MCF 10A (cell line): Measurements from ENCODE around the gene RERG. TPM values are rescaled to one million over a fixed set of nuclear protein-coding genes. Genes with fewer than 3 reads are reported as not detected.

Experiments used
- BruUV-seq: library from RNA; stranded (reverse); fragments of 400-500 nt; replicated peaks from 2 replicates; lab custom pipeline; 2021; lab: Mats Ljungman, UMichigan
- CTCF ChIA-PET: fragments of 300-600 bp; sonication (Branson Sonifier 250); formaldehyde crosslinking; extraction: SDS; loops from one replicate; lab custom pipeline; 2021; ENCODE audit warnings: antibody characterized with exemption, inconsistent platforms; lab: Yijun Ruan, JAX
- POLR2A ChIA-PET: fragments of 300-600, 350-650 bp; sonication (Branson Sonifier 250); formaldehyde crosslinking; extraction: SDS; loops from one replicate; lab custom pipeline; 2020; ENCODE audit warnings: antibody characterized with exemption, inconsistent platforms; lab: Yijun Ruan, JAX
- DNase-seq: peaks from one replicate; pipeline ENCODE4 v3.0.0-alpha.2; 2018; ENCODE audit not compliant: unreplicated experiment
- H3K27ac Mint-ChIP-seq: one replicate; pipeline ENCODE4 v1.8.0; 2022; ENCODE audit warnings: mild to moderate bottlenecking, low read depth, mixed read lengths; ENCODE audit not compliant: unreplicated experiment
- H3K27me3 Mint-ChIP-seq: one replicate; pipeline ENCODE4 v1.8.0; 2022; ENCODE audit warnings: mixed read lengths; ENCODE audit not compliant: insufficient read depth, unreplicated experiment
- H3K36me3 Mint-ChIP-seq: one replicate; pipeline ENCODE4 v1.8.0; 2022; ENCODE audit warnings: mild to moderate bottlenecking, moderate library complexity, mixed read lengths; ENCODE audit not compliant: insufficient read depth, unreplicated experiment
- H3K4me1 Mint-ChIP-seq: one replicate; pipeline ENCODE4 v1.8.0; 2022; ENCODE audit warnings: mixed read lengths; ENCODE audit not compliant: insufficient read depth, unreplicated experiment
- H3K4me3 Mint-ChIP-seq: one replicate; pipeline ENCODE4 v1.8.0; 2022; ENCODE audit warnings: mild to moderate bottlenecking, moderate library complexity, mixed read lengths; ENCODE audit not compliant: unreplicated experiment
- H3K9me3 Mint-ChIP-seq: one replicate; pipeline ENCODE4 v1.8.0; 2022; ENCODE audit warnings: mixed read lengths; ENCODE audit not compliant: unreplicated experiment
- intact Hi-C: fragments of 100-400 bp; cut with micrococcal nuclease; formaldehyde crosslinking; loops from 2 replicates; pipeline ENCODE4 v1.14.1; 2022
- total RNA-seq: library from RNA; stranded (reverse); gene quantifications from 2 replicates; pipeline ENCODE4 v1.2.3, GENCODE V29; 2022
- TF ChIP-seq, protein P1 (sequence below): fragments of 200-600 bp; IDR thresholded peaks from one replicate; pipeline ENCODE4 v1.8.0; 2022; ENCODE audit warnings: antibody characterized with exemption, mild to moderate bottlenecking; ENCODE audit not compliant: unreplicated experiment

The RERG gene
- total RNA-seq, 1 experiment from 2014 or later = 16.5 TPM

DNA sequence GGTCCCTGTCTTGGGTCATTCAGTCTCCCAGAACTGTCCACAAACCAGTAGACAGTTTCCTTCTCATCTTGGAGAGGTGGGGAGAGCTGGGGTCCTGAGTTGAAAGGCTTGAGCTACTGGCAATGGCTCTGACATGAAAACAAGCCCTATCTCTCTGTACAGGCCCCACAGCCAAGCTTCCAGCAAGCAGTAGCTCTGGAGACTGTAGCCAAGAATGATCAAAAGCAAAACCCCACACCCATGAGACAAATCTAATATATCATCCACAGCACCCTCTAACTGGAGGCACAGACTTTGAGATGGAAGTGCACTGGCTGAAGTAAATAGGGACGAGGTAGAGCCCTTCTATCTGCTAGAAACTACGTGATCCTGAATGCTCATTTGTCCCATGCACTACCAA, 40.9 kb downstream of the RERG start:
- Mint-ChIP-seq H3K27ac (no peak overlapping the region), H3K9me3 (no peaks in the 10 kb centered on the region), H3K4me3 (no peak overlapping the region), H3K4me1 (peaks cover 15% of the 10 kb centered on the region), H3K27me3 (no peaks in the 10 kb centered on the region), H3K36me3 (peaks cover 4% of the 10 kb centered on the region)
- ChIA-PET CTCF (interaction anchor here (0.6 to 2.0 kb wide), 7 partner anchors 13 to 996 kb away, joined by 3 to 12 read pairs (median 3); partner anchors contain the start of gene RERG), POLR2A (interaction anchor here (0.9 to 1.4 kb wide), 2 partner anchors 9 to 18 kb away, joined by 3 to 5 read pairs; no protein-coding TSS in a partner anchor)
- DNase-seq = no peak
- BruUV-seq = no TSS peak
- intact Hi-C loops = no loop called here
- TF ChIP-seq, protein P1, sequence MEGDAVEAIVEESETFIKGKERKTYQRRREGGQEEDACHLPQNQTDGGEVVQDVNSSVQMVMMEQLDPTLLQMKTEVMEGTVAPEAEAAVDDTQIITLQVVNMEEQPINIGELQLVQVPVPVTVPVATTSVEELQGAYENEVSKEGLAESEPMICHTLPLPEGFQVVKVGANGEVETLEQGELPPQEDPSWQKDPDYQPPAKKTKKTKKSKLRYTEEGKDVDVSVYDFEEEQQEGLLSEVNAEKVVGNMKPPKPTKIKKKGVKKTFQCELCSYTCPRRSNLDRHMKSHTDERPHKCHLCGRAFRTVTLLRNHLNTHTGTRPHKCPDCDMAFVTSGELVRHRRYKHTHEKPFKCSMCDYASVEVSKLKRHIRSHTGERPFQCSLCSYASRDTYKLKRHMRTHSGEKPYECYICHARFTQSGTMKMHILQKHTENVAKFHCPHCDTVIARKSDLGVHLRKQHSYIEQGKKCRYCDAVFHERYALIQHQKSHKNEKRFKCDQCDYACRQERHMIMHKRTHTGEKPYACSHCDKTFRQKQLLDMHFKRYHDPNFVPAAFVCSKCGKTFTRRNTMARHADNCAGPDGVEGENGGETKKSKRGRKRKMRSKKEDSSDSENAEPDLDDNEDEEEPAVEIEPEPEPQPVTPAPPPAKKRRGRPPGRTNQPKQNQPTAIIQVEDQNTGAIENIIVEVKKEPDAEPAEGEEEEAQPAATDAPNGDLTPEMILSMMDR = no peak

DNA sequence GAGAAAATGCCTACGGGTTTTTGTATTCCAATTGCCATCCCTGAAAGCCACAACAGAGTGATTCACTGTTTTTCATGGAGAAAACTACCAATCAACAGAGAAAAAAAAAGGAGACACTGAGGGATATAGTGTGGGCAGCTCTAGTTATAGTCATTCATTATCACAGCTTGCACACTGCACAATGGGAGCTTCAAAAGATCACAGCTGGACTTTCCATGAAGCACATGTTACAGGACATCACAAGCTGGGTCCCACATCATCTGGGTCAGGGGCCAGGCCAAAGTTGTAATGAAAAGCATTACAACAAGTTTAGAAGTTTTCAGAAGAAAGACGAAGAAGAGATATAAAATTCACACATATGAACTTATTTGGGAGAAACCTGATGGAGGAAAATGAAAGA, 41.5 kb downstream of the RERG start:
- Mint-ChIP-seq H3K27me3 (no peaks in the 10 kb centered on the region), H3K36me3 (peaks cover 4% of the 10 kb centered on the region), H3K4me1 (peaks cover 15% of the 10 kb centered on the region), H3K9me3 (no peaks in the 10 kb centered on the region), H3K4me3 (no peak overlapping the region), H3K27ac (peak overlapping the region; percentile 0)
- DNase-seq = no peak
- BruUV-seq = no TSS peak
- TF ChIP-seq, protein P1 = no peak
- intact Hi-C loops = no loop called here
- ChIA-PET POLR2A (interaction anchor here (0.7 kb wide), 1 partner anchor 1833 kb away, joined by 3 read pairs; no protein-coding TSS in a partner anchor), CTCF (interaction anchor here (1.1 to 2.0 kb wide), 2 partner anchors 36 to 41 kb away, joined by 4 to 12 read pairs; partner anchors contain the start of gene RERG)

DNA sequence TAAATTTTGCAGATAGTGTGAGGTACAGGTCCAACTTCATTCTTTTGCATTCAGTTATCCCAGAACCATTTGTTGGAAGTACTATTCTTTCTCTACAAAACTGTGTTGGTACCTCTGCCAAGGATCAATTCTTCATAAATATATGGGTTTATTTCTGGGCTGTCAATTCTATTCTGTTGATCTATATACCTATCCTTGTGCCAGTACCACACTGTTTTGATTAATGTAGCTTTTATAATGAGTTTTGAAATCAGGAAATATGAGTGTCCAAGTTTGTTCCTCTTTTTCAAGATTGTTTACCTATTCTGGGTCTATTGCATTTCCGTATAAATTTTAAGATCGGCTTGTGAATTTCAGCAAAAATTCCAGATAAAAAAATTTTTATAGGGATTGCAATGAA, 48.1 kb downstream of the RERG start:
- no peaks in the 10 kb centered on the region for H3K27me3 Mint-ChIP-seq
- H3K4me3 Mint-ChIP-seq = no peak overlapping the region
- no peak overlapping the region for H3K27ac Mint-ChIP-seq
- CTCF ChIA-PET = no interaction called here
- POLR2A ChIA-PET = no interaction called here
- peaks cover 11% of the 10 kb centered on the region for H3K4me1 Mint-ChIP-seq
- DNase-seq = no peak
- TF ChIP-seq, protein P1 = no peak
- no TSS peak for BruUV-seq
- intact Hi-C loops = no loop called here
- no peaks in the 10 kb centered on the region for H3K9me3 Mint-ChIP-seq
- peaks cover 9% of the 10 kb centered on the region for H3K36me3 Mint-ChIP-seq

DNA sequence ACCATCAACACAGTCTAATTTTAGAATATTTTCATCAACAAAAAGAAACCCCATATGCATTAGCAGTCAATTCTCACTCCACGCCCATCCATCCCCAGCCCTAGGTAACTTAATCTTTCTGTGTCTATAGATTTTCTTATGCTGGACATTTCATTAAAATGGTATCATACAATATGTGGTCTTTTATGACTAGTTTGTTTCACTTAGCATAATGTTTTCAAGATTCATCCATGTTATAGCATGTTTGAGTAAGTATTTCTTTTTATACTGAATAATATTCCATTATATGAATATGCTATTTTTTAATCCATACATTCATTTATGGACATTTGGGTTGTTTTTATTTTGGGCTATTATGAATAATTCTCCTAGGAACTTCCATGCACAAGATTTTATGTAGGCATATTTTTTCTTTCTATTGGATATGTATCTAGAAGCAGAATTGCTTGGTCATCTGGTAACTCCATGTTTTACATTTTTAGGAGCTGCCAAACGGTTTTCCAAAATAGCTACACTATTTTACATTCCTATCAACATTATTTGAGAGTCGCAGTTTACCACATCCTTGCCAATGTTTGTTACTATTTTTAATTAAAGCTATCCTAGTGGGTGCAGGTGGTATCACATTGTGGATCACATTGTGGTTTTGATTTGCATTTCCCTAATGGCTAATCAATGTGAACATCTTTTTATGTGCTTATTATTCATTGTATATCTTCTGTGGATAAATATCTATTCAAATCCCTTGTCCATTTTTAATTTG, 49.0 kb downstream of the RERG start:
- DNase-seq = no peak
- intact Hi-C loops = no loop called here
- POLR2A ChIA-PET = no interaction called here
- no TSS peak for BruUV-seq
- Mint-ChIP-seq H3K27ac (no peak overlapping the region), H3K27me3 (no peaks in the 10 kb centered on the region), H3K36me3 (peaks cover 9% of the 10 kb centered on the region), H3K9me3 (no peaks in the 10 kb centered on the region), H3K4me3 (no peak overlapping the region), H3K4me1 (peaks cover 11% of the 10 kb centered on the region)
- TF ChIP-seq, protein P1 = no peak
- CTCF ChIA-PET = interaction anchor here (0.6 to 1.6 kb wide), 4 partner anchors 16 to 100 kb away, joined by 3 to 6 read pairs (median 4); partner anchors contain the start of gene RERG
